Retinal pigment epithelial cell (primary cell): ENCODE data around the gene FAAH.

Experiments
- DNase-seq: peaks from one replicate; pipeline ENCODE4 v3.0.0-alpha.2; 2010; ENCODE audit warnings: low read depth
- H3K4me3 ChIP-seq: 2 replicates; pipeline ENCODE4 v1.5.1; 2011; ENCODE audit warnings: mild to moderate bottlenecking, low read length, control low read depth, moderate library complexity
- TF ChIP-seq, protein P1 (sequence below): conservative IDR thresholded peaks from 2 replicates; pipeline ENCODE4 v1.5.1; 2011; ENCODE audit warnings: low read depth, low read length, control low read depth, inconsistent platforms

Gene FAAH

DNA sequence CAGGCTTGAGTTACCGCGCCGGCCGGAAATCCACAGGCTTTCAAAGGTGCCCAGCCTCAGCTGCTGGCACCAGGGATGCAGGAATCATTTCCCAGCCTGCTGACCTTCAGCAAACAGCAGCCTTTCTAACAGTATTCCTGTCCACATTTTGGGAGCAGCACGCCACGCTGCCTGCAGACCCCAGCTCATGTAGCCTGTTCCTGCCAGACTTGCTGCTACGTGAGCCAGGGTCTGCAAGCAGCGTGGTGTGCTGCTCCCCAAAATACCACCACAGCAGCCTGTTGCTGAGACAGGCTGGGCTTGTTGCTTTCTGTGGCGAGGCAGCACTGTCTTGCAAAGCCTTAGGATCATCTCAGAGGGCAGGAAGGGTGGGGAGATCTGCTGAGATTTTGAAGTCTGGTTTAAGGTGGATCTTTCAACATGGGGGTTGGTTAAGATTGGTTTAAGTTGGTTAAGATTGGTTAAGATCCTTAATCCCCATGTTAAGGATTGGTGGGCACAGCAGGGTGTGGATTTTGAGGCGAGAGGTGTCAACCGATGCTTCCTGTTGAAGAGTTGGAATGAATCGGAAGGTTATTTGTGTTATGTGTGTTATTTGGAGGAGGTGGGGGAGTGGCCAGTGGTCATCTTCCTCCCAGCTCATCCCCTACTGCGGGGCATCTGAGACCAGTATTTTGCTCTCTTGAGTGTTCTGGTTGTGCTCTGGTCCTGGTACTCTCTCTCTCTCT, 12.9 kb downstream of the FAAH start:
- TF ChIP-seq, protein P1, sequence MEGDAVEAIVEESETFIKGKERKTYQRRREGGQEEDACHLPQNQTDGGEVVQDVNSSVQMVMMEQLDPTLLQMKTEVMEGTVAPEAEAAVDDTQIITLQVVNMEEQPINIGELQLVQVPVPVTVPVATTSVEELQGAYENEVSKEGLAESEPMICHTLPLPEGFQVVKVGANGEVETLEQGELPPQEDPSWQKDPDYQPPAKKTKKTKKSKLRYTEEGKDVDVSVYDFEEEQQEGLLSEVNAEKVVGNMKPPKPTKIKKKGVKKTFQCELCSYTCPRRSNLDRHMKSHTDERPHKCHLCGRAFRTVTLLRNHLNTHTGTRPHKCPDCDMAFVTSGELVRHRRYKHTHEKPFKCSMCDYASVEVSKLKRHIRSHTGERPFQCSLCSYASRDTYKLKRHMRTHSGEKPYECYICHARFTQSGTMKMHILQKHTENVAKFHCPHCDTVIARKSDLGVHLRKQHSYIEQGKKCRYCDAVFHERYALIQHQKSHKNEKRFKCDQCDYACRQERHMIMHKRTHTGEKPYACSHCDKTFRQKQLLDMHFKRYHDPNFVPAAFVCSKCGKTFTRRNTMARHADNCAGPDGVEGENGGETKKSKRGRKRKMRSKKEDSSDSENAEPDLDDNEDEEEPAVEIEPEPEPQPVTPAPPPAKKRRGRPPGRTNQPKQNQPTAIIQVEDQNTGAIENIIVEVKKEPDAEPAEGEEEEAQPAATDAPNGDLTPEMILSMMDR = no peak
- no peak overlapping the region for H3K4me3 ChIP-seq
- DNase-seq = no peak

DNA sequence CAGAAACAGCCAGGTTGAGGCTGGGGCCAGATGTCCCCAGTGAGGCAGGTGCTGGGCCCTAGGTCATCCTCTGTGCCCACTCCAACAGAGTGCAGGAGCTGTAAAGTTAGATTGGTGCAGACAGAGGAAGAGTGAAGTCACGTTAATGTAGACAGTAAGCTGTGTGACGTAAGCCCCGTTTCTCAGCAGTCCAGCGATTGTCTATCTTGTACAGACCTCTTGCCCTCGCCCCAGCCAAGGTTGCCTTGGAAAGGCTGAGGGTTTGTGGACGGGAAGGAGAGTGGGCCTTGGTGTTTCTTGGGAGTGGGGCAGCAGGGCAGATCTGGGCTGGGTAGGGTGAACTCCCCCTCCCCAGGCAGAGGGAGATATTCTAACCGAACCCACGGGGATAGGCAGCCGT, 13.5 kb downstream of the FAAH start:
- DNase-seq = no peak
- TF ChIP-seq, protein P1 = no peak
- no peak overlapping the region for H3K4me3 ChIP-seq

DNA sequence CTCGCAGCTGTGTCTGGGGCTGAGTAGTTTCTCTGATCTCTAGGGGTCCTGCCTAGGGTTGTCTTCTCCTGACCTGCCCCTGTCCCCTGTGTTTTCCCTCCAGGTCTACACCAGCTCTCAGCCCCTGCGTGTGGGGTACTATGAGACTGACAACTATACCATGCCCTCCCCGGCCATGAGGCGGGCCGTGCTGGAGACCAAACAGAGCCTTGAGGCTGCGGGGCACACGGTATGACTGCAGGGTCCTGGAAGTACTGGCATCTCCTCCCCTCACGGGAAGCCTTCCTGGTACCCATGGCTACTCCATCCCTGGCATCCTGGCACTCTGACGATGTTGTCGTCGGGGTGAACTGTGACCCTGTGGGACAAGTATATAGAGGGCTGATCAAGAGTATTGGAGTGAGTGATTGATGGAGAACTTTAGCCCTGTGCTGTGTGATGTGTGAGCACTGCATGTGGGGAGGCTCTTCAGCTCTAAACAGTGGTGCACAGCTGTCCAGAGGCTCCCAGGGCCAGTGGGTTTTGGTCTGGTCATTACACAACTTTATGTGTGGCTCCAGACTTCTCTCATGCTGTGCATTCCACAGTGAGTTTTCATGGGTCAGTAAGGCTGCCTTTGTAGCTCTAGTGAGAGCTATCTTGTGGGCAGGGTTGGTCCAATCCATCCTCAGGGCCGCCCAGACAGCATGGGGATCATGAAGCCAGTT, 14.4 kb downstream of the FAAH start:
- no peak overlapping the region for H3K4me3 ChIP-seq
- TF ChIP-seq, protein P1 = no peak
- DNase-seq = no peak

DNA sequence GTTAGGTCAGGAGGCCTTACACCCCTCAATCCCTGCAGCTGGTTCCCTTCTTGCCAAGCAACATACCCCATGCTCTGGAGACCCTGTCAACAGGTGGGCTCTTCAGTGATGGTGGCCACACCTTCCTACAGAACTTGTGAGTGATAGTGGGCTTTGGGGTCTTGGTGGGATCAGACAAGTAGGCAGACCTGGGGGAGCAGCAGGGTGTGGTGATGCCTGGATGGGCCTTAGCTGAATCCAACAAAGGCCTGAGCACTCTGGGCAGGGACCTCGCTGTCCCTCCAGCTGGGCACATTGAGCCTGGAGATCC, 14.9 kb downstream of the FAAH start:
- DNase-seq = no peak
- TF ChIP-seq, protein P1 = no peak
- no peak overlapping the region for H3K4me3 ChIP-seq

DNA sequence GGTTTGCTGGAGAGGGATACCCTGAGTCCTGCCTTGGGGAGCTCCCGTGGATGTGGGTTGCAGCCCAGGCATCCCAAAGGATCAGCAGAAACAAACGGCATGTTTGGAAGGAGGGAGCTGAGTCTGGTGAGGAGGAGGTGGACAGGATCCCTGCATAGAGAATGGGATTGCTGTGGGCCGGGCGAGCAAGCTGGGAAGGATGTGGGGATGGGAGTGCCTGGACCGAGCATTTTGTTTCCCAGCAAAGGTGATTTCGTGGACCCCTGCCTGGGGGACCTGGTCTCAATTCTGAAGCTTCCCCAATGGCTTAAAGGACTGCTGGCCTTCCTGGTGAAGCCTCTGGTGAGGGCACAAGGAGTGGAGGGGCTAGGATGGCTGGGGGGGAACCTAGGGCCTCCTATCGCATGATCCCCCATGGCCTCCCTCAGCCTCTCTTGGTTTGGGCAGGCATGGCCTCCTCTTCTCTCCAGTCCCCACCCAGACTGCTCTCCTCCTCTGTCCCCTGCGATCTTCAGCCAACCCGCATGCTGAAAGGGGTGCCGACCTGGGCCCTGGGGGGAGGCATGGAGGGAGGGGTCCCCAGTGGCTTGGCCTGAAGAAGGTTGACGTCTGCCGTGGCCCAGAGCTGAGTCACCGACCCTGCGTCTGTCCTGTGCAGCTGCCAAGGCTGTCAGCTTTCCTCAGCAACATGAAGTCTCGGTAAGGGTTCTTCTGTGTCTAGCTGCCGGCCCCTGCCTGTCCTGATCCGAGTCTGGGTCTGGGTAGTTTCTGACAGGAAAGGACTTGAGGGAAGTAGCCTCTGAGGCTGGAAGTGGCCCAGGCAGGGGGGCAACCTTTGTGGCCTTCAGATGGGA, 16.3 kb downstream of the FAAH start:
- H3K4me3 ChIP-seq = no peak overlapping the region
- TF ChIP-seq, protein P1 = no peak
- no peak for DNase-seq

DNA sequence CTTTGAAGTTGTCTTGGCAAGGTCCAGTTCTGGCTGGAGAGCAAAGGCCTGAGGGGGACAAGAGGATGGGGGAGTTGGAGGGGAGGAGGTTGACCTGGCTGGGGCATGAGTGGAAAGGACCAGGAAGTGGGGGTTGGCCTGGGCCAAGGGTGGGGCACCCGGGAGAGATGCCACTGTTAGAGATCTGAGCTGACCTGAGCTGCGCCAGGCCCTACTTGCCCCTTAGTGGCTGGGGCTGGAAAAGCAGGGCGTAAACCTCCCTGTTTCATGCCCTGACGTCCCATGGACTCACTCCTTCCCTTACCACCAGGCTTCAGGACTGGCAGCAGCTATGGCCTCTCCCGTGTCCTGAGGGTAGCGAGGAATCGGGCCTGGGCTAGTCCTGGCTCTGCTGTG, 16.9 kb downstream of the FAAH start:
- no peak for DNase-seq
- TF ChIP-seq, protein P1 = no peak
- no peak overlapping the region for H3K4me3 ChIP-seq
